Activated naive CD8-positive, alpha-beta T cell treated with anti-CD3 and anti-CD28 coated beads, Interleukin-2, amount 50 U/mL, for 24 hours (primary cell): Measurements from ENCODE around the gene ATP13A2.
A peak's percentile ranks its signal among the peaks of the same experiment; 100 is the strongest.

Experiments
- ATAC-seq: fragments of 150-1000 bp; cut with Tn5 transposase; one replicate; pipeline ENCODE4 v1.10.0; 2021
- DNase-seq: peaks from one replicate; pipeline ENCODE4 v3.0.0; 2021
- H3K27ac Mint-ChIP-seq: one replicate; pipeline ENCODE4 v1.8.0; 2021; ENCODE audit warnings: mild to moderate bottlenecking, mixed read lengths
- H3K27me3 Mint-ChIP-seq: one replicate; pipeline ENCODE4 v1.8.0; 2021; ENCODE audit warnings: mixed read lengths
- H3K36me3 Mint-ChIP-seq: one replicate; pipeline ENCODE4 v1.8.0; 2021; ENCODE audit warnings: low read depth, mixed read lengths
- H3K4me1 Mint-ChIP-seq: one replicate; pipeline ENCODE4 v1.8.0; 2021; ENCODE audit warnings: mixed read lengths
- H3K4me3 Mint-ChIP-seq: one replicate; pipeline ENCODE4 v1.8.0; 2021; ENCODE audit warnings: mild to moderate bottlenecking, moderate library complexity, mixed read lengths
- H3K9me3 Mint-ChIP-seq: one replicate; pipeline ENCODE4 v1.8.0; 2021; ENCODE audit warnings: mixed read lengths

The ATP13A2 gene

GRCh38 chr1:17011439-17012307 is at the start of gene ATP13A2:
Gene ATP13A2, minus strand, starts transcription at chr1:17011928. Its CDS starts 190 bp downstream, at chr1:17011738.
- peak; percentile 98 for ATAC-seq
- Mint-ChIP-seq H3K27ac (peak within 1 kb of the TSS; percentile 42), H3K4me1 (peaks cover 21% of the 10 kb centered on the region), H3K36me3 (no peaks in the 10 kb centered on the region), H3K27me3 (peaks cover 4% of the 10 kb centered on the region), H3K9me3 (no peaks in the 10 kb centered on the region), H3K4me3 (peak within 1 kb of the TSS; percentile 82)
- DNase-seq = peak; percentile 84

- DNase-seq = no peak
- Mint-ChIP-seq H3K9me3 (no peaks in the 10 kb centered on the region), H3K27ac (no peak overlapping the region), H3K36me3 (no peaks in the 10 kb centered on the region), H3K27me3 (peaks cover 10% of the 10 kb centered on the region), H3K4me1 (peaks cover 2% of the 10 kb centered on the region), H3K4me3 (no peak overlapping the region)
- ATAC-seq = no peak
Measured at GRCh38 chr1:17061486-17061885, 49.8 kb upstream of the ATP13A2 start.

- Mint-ChIP-seq H3K4me3 (no peak overlapping the region), H3K36me3 (no peaks in the 10 kb centered on the region), H3K9me3 (no peaks in the 10 kb centered on the region), H3K27me3 (peaks cover 10% of the 10 kb centered on the region), H3K4me1 (peaks cover 2% of the 10 kb centered on the region), H3K27ac (no peak overlapping the region)
- ATAC-seq = no peak
- no peak for DNase-seq
Measured at GRCh38 chr1:17060306-17060749, 48.6 kb upstream of the ATP13A2 start.

- Mint-ChIP-seq H3K27ac (no peak overlapping the region), H3K4me3 (no peak overlapping the region), H3K36me3 (no peaks in the 10 kb centered on the region), H3K27me3 (peaks cover 10% of the 10 kb centered on the region), H3K9me3 (no peaks in the 10 kb centered on the region), H3K4me1 (peaks cover 5% of the 10 kb centered on the region)
- ATAC-seq (peak; percentile 80), DNase-seq (peak; percentile 37)
Measured at GRCh38 chr1:17059391-17060305, 47.9 kb upstream of the ATP13A2 start.

- ATAC-seq (no peak), DNase-seq (no peak)
- Mint-ChIP-seq H3K27me3 (peaks cover 6% of the 10 kb centered on the region), H3K9me3 (no peaks in the 10 kb centered on the region), H3K36me3 (peaks cover 6% of the 10 kb centered on the region), H3K4me1 (peaks cover 21% of the 10 kb centered on the region), H3K27ac (no peak overlapping the region), H3K4me3 (no peak overlapping the region)
Measured at GRCh38 chr1:17056551-17056950, 44.8 kb upstream of the ATP13A2 start.

- H3K27ac Mint-ChIP-seq = no peak overlapping the region
Measured at GRCh38 chr1:17055801-17056200, 44.1 kb upstream of the ATP13A2 start.

GRCh38 chr1:17053685-17054410 is 42.1 kb upstream of the ATP13A2 start, which contains the start of gene SDHB:
Gene SDHB, minus strand, starts transcription at chr1:17054032. Its CDS starts 13 bp downstream, at chr1:17054019.
- DNase-seq = peak; percentile 99
- H3K9me3 Mint-ChIP-seq = no peaks in the 10 kb centered on the region
- H3K27ac Mint-ChIP-seq = peak within 1 kb of the TSS; percentile 96
- peaks cover 6% of the 10 kb centered on the region for H3K27me3 Mint-ChIP-seq
- H3K4me1 Mint-ChIP-seq = peaks cover 30% of the 10 kb centered on the region
- H3K36me3 Mint-ChIP-seq = peaks cover 17% of the 10 kb centered on the region
- ATAC-seq = peak; percentile 100
- peak within 1 kb of the TSS; percentile 99 for H3K4me3 Mint-ChIP-seq

More at GRCh38 chr1:17055801-17056200, 44.1 kb upstream of the ATP13A2 start:
- Mint-ChIP-seq H3K27me3 (peaks cover 6% of the 10 kb centered on the region), H3K36me3 (peaks cover 12% of the 10 kb centered on the region), H3K4me3 (no peak overlapping the region), H3K4me1 (peaks cover 28% of the 10 kb centered on the region), H3K9me3 (no peaks in the 10 kb centered on the region)
- ATAC-seq (no peak), DNase-seq (no peak)

- Mint-ChIP-seq H3K27ac (peak overlapping the region; percentile 96), H3K4me1 (peaks cover 30% of the 10 kb centered on the region), H3K36me3 (peaks cover 17% of the 10 kb centered on the region), H3K9me3 (no peaks in the 10 kb centered on the region), H3K4me3 (peak overlapping the region; percentile 99), H3K27me3 (peaks cover 3% of the 10 kb centered on the region)
- ATAC-seq (no peak), DNase-seq (no peak)
Measured at GRCh38 chr1:17053086-17053684, 41.5 kb upstream of the ATP13A2 start.

- no peak for DNase-seq
- Mint-ChIP-seq H3K9me3 (no peaks in the 10 kb centered on the region), H3K4me1 (peaks cover 33% of the 10 kb centered on the region), H3K4me3 (peak overlapping the region; percentile 99), H3K27ac (peak overlapping the region; percentile 15), H3K36me3 (peaks cover 17% of the 10 kb centered on the region), H3K27me3 (no peaks in the 10 kb centered on the region)
- no peak for ATAC-seq
Measured at GRCh38 chr1:17052641-17053040, 40.9 kb upstream of the ATP13A2 start.

GRCh38 chr1:17052038-17052437 is 40.3 kb upstream of the ATP13A2 start:
- Mint-ChIP-seq H3K27ac (no peak overlapping the region), H3K4me3 (peak overlapping the region; percentile 99), H3K36me3 (peaks cover 17% of the 10 kb centered on the region), H3K9me3 (no peaks in the 10 kb centered on the region), H3K4me1 (peaks cover 33% of the 10 kb centered on the region), H3K27me3 (no peaks in the 10 kb centered on the region)
- no peak for ATAC-seq
- no peak for DNase-seq

- no peak overlapping the region for H3K27ac Mint-ChIP-seq
- ATAC-seq (no peak), DNase-seq (no peak)
- H3K4me1 Mint-ChIP-seq = peaks cover 31% of the 10 kb centered on the region
- peaks cover 31% of the 10 kb centered on the region for H3K36me3 Mint-ChIP-seq
- H3K4me3 Mint-ChIP-seq = no peak overlapping the region
- H3K9me3 Mint-ChIP-seq = no peaks in the 10 kb centered on the region
- no peaks in the 10 kb centered on the region for H3K27me3 Mint-ChIP-seq
Measured at GRCh38 chr1:17047924-17048323, 36.2 kb upstream of the ATP13A2 start.

- no peak overlapping the region for H3K27ac Mint-ChIP-seq
- no peak for ATAC-seq
- H3K9me3 Mint-ChIP-seq = no peaks in the 10 kb centered on the region
- peaks cover 36% of the 10 kb centered on the region for H3K36me3 Mint-ChIP-seq
- no peaks in the 10 kb centered on the region for H3K27me3 Mint-ChIP-seq
- H3K4me3 Mint-ChIP-seq = no peak overlapping the region
- peaks cover 19% of the 10 kb centered on the region for H3K4me1 Mint-ChIP-seq
- DNase-seq = no peak
Measured at GRCh38 chr1:17046334-17046657, 34.6 kb upstream of the ATP13A2 start.

- no peaks in the 10 kb centered on the region for H3K9me3 Mint-ChIP-seq
- ATAC-seq = no peak
- H3K27ac Mint-ChIP-seq = no peak overlapping the region
- H3K36me3 Mint-ChIP-seq = peaks cover 34% of the 10 kb centered on the region
- no peak overlapping the region for H3K4me3 Mint-ChIP-seq
- no peak for DNase-seq
- H3K27me3 Mint-ChIP-seq = no peaks in the 10 kb centered on the region
- peaks cover 14% of the 10 kb centered on the region for H3K4me1 Mint-ChIP-seq
Measured at GRCh38 chr1:17045634-17046333, 34.1 kb upstream of the ATP13A2 start.
